ENCODE data around the gene STEAP2.
"Not testable (repeated sequence)": the region's sequence is repeated elsewhere in the genome, so short reads cannot be mapped to it uniquely, and the experiment has no call there.

Gene STEAP2

DNA sequence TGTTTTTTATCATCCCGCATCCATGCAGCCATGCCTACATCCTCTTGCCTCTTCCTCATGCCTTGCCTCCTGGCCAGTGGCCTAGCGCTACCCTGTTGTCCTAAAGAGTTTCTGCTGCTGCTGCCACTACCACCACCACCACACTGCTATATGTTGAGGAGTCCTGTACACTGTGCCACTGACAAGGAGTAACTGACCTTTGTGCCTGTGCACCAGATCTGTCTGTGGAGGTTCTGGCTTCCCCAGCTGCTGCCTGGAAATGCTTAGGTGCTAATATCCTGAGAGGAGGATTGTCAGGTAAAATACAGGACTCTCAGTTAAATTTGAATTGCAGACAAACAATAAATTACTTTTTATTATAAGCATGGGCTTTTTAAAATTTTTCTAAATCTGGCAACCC lies 26.5 kb downstream of the STEAP2 start:
- no peak for DNase-seq (ENCODE audit: low read depth)

DNA sequence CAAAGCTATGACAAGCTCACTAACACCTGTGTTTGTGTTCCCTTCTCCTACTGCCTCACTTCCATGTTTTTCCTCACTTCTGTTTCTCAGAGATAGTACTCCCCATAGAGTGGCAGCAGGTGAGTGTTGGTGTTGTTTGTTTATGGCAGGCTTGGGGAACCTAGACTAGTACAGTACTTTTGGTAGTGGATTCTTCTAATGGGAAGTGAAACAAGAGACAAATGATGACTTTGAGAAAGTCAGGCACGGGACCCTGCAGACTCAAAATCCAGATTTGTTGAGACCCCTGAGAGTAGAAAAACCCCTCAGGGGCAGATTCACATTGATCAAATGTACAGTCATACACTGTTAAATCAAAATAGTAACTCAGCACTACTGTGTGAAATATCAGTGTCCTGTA lies 27.0 kb downstream of the STEAP2 start:
- DNase-seq (ENCODE audit: low read depth): no peak

DNA sequence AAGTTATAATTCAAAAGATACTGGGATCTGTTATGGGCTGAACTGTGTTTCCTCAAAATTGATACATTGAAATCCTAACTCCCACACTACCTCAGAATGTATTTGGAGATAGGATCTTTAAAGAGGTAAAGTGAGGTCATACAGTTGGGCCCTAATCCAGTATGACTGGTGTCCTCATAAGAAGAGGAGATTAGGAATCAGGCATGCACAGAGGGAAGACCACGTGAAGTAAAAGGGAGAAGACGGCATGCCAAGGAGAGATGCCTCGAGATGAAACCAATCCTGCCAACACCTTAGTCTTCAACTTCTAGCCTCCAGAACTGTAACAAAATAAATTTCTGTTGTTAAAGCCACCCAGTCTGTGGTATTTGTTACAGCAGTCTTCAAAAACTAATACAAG lies 27.5 kb downstream of the STEAP2 start:
- no peak for DNase-seq (ENCODE audit: low read depth)

DNA sequence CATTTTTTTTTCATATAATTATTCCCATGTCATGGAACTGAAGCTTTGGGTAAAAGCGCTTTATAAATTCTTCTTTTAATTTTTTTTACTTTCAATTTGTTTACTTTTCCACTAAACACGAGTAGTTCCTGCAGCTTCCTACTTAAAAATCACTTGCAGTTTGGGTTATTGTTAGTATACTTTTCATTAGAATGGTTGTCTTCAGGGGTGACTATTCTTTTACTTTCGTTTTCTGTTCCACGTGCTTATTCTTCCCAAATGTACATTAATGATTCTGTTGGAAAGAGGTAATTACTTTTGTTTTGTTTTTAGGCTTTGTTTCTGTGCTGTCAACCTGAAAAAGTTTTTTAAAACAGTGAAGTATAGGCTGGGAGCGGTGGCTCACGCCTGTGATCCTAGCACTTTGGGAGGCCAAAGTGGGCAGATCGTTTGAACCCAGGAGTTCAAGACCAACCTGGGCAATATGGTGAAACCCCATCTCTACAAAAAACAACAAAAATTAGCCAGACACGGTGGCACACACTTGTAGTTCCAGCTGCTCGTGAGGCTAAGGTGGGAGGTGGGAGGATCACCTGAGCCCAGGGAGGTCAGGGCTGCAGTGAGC lies 28.2 kb downstream of the STEAP2 start:
- DNase-seq (ENCODE audit: low read depth): no peak

DNA sequence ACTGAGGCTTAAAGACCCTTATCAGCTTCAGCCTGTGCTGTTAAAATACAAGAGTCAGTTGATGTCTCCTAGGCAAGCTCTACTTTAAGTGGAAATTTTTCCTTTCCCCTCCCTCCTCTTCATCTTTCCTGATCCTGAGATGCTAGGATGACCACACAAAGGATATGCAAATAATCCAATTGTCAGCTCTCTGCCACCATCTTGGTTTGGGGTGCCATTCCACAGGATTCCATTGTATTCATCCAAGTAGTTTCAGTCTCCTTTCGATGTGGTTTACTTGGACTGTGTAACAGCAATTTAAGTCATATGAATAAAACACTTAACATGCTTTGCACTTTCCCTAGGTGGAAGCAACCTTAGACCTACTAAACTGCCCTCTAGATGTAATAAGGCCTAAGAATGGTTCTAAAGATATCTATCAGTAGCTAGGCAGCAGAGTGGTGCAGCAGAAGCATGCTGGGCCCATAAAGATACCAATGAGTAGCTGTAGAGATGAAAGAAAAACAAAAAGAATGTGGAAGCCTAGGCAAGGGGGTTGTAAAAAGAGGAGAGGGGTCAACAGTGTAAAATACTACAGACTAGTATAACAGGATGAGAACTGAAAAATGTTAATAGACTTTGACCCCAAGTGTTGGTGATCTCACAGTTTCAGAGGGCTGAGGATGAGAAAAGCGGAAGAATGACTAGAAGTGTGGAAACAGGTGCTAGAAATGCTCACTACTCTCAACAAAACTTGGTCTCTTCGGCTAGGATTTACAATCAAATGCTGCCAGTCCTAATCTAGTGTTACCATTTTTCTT lies 31.0 kb downstream of the STEAP2 start:
- no peak for DNase-seq (ENCODE audit: low read depth)

DNA sequence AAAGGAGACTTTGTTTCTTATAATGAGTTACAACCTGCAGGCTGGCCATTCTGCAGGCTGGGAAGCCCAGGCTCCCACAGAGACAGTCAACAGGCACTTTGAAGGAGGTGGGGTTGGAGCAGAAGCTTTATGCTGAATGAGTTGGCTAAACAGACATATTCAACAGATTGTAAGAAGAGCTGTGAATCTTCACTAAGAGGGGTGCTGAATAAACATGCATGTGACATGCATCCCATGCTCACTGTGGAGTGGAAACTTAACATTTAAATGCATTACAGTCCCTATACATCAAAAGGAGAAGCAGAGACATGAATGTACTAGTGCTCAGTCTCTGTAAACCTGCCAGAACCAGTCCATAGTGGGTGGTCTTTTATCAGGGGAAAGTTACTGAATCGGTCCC lies 32.0 kb downstream of the STEAP2 start:
- no peak for DNase-seq (ENCODE audit: low read depth)

DNA sequence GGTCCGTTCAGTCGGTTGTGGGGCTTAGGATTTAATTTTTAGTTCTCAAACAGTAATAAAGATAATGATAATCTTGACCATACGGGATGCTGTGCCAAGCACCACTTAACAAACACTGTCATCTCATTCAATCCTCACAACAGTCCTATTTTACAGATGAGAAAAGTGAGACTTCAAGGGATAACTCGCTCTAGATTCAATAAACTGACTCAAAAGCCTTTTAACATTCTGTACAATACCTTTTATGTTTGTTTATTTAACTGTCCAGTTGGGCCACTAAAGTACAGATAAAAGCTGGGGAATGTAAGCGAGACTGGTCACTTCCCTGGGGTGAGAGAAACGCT lies 33.0 kb downstream of the STEAP2 start:
- no peak for DNase-seq (ENCODE audit: low read depth)

DNA sequence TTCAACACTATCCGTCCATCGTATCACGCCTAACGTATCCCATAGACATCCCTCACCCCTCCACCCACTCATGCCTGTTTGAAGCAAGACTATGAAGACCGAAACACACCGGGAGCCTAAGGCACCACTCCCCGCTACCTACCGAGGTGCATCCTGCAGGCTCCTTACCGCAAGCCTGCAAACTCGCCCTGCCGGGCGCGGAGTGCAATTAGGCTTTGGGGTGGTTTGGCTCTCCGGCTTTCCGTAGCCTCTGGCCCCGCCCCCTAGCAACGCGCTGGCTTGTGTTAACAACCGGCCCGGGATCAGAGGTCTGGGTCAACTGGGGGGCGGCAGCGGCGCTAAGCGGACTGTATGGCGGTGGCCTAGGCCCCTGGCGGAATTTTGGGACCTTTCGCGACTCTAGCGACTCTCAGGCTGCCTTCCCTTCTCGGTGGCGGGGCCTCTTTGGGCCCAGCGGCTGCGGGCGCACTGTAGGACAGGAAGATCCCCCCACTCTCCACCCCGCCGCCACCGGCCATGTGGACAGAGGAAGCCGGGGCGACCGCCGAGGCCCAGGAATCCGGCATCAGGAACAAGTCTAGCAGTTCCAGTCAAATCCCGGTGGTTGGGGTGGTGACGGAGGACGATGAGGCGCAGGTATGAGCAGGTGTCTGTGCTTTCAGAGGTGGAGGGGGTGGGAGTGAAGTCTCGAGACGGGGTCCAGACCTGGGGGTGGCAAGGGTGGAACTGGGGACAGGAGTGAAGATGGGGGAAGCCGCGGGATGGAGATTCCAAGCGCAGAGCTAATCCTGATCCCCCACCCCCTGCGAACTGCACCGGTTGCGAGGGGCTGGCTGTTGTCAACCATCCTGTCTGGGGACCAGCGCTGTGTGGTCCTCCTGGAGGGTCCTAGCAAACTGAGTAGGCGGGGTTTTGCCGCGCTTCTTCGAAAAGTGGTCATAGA lies 33.6 kb downstream of the STEAP2 start, which contains the start of gene CFAP69:
CFAP69 (plus strand) TSS at position 266 of the 943 bp plus-strand sequence; CDS start at position 517, 251 bp downstream.
- DNase-seq (ENCODE audit: low read depth): peak; percentile 59

DNA sequence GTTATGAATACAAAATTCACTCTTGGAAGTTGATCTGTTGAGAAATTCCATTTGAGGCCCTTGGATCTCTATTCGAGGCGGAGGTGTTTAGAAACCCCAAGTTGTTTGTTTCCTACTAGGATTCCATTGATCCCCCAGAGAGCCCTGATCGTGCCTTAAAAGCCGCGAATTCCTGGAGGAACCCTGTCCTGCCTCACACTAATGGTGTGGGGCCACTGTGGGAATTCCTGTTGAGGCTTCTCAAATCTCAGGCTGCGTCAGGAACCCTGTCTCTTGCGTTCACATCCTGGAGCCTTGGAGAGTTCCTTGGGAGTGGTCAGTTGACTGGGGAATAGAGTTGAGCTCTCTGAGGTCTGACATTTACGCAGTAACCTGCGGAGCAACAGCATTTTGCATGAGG lies 34.6 kb downstream of the STEAP2 start:
- DNase-seq (ENCODE audit: low read depth): no peak

DNA sequence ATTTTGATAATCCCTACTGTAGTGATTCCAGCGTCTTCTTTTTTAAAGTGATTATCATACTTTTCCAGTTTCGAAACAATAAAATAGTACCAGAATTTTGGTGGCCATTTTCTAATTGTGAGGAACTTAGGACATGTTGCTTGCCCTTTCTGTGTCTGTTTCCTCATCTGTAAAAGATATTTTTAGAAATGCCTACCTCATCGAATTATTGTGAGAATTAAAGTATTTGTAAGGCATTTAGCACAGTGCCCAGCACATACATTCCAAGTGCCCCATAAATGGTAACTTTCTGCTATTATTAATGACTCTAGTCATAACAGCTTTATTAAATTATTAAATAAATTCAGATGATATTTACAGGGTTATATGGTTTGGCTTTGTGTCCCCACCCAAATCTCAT lies 37.2 kb downstream of the STEAP2 start:
- no peak for DNase-seq (ENCODE audit: low read depth)

DNA sequence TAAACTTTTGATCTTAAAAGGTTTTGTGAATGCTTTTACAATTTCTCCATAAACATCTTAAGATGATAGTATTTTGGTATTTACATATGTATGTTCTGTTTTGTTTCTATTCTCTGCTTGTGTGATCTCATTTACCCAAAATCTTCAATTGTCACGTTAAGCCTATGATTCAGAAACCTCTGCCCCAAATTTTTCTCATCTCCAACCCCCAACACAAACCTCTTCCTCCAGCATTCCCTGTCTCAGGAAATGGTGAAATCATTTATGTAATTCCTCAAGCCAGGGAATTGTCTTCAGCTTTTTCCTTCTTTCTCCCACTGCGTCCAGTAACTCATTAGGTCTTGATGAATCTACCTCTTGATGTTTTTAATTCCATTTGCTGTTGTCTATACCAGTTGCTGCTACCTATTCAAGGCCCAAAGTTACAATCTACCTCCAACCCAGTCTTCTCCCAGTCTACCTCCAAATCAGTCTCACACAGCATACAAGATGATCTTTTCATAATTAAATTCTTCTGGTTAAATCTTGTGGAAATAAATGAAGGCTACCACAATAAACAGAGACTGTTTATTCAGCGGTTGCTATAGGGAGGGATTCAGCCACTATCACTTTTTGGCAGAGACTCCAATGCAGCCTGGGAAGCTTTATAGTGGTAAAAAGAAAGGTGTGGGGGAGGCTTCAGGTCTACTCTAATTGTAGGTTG lies 39.2 kb downstream of the STEAP2 start:
- no peak for DNase-seq (ENCODE audit: low read depth)

DNA sequence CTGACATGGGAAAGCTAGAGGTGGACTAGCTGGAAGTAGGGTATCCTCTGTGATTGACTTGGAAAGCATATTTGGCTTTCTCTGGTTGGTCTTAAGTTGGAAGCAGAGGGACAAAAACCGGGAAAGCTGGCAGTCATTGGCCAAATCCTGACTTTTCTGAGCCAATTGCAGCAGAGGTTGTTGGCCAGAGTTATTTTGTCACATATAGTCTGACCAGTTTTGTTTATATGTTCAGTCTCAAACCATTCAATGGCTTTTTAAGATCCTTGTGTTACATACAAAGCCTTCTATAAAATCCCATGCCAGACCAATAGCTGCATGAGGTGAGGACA lies 39.7 kb downstream of the STEAP2 start:
- no peak for DNase-seq (ENCODE audit: low read depth)

DNA sequence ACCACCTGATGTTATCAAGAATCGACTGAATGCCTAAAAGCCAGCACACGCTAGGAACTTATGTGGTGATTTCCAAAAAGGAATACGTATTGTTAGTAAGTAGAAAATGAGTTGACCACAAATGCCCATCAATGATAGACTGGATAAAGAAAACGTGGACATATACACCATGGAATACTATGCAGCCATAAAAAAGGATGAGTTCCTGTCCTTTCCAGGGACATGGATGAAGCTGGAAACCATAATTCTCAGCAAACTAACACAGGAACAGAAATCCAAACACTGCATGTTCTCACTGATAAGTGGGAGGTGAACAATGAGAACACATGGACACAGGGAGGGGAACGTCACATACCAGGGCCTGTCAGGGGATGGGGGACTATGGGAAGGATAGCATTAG lies 44.5 kb downstream of the STEAP2 start:
- DNase-seq (ENCODE audit: low read depth): not testable (repeated sequence)

DNA sequence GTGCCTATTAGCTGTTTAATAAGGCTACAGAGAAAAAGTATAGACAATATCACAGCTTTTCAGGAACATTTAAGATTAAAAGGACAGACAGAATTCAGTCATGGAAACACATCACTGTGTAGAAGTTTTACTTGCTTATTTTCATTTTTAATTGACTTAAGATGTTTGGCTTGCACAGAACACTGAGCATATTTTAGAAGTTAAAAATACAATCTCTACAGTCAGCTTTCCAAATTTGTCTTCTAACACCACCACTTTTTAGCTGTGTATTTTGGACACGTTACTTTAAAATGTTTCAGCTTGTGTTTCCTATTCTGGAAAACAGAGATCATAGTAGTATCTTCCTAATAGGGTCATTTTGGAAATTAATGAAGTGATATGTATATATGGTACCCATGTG lies 45.2 kb downstream of the STEAP2 start:
- no peak for DNase-seq (ENCODE audit: low read depth)

DNA sequence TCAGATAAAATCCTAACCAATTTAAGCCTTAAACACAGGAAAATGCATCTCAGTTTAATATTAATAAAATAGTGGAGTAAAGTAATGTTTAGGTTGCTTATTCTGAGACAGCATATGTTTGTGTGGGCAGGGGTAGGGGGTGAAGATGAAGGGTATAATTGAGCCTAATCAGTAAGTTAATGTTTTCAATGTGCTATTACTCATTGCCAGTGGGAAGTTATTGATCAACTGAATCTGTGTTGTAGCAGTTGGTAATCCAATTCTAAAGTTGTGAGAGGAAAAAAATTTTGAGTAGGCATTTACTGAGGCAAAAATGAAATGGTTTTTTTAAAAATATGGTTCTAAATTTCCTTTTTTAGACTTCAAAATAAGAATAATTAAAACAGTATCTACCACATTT lies 49.9 kb downstream of the STEAP2 start:
- no peak for DNase-seq (ENCODE audit: low read depth)

DNA sequence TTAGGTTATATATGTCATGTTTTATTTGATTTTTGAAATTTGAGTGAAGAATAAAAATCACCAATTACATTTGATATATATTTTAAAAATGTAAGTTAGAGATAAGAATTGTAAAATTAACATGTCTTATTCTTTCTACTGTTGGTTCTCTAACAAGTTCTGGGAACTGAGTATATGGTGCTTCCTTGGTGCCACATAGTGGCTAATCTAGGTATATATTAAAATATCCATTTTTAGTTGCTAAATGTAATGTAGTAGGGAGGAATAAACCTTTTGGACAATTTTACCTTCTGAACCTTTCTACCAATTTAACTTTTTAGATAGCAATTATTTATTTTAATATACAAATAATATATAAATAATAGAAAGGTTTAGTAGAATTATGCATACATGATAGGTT lies 50.9 kb downstream of the STEAP2 start:
- DNase-seq (ENCODE audit: low read depth): no peak

DNA sequence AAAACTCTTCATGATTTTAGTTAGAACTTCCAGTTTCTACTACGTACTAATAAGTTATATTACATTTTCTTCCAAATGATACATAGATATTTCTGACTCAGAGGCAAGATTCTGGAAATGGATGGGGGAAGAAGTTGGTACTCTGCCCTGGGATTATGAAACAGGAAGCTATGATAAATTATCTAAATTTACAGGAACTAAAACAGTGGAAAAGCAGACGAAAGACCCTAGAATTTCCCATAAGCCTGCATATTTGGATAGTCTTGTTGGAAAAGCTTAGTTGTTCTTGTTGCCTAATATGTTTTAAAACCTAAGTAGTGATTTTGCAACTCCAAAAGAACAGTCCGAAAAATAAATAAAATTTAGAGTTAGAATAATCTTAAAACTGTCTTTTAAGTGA lies 55.3 kb downstream of the STEAP2 start:
- no peak for DNase-seq (ENCODE audit: low read depth)

DNA sequence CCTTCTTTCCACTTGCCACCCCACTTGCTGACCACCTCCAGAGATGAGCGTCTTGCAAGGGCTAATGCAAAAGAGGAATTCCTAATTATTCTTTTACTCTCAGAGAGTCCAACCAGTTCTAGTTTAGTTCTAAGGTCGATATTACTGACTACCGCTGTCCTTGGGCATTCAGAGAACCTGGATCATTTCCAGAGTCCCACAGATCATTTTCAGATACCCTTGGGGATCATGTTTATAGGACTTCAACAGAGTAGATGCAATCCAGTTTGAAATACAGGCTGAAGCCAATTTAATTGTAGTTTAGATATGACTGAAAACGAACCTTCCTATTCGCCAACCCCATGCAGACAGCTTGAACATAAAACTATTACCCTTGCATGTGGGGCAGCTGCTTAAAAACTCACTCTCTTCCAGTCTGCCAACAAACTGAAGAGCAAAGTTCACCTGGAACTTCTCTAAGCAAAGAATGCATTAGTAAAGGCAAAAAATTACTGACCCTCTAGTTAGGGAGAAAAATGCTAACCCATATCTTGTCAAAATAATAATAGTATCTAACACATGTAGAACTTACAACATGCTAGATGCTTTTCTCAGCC lies 55.8 kb downstream of the STEAP2 start:
- no peak for DNase-seq (ENCODE audit: low read depth)

DNA sequence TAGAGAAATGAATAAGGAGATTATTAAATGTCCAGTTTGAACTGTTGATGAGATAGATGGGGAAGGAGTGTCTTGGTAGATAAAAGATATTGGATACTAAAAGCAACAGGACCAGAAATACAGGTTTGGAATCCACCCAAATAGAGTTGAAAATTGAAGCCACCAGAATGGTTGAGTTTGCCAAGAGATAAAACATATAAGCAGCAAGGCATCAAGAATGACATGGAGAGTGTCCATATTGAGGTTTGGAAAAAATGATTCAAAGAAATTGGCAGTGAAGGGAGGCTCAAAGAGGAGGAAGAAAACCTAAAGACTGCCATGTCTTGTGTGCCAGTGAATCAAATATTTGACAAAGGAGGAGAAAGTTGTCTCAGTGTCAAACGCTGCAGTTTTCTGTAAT lies 57.6 kb downstream of the STEAP2 start:
- DNase-seq (ENCODE audit: low read depth): no peak

DNA sequence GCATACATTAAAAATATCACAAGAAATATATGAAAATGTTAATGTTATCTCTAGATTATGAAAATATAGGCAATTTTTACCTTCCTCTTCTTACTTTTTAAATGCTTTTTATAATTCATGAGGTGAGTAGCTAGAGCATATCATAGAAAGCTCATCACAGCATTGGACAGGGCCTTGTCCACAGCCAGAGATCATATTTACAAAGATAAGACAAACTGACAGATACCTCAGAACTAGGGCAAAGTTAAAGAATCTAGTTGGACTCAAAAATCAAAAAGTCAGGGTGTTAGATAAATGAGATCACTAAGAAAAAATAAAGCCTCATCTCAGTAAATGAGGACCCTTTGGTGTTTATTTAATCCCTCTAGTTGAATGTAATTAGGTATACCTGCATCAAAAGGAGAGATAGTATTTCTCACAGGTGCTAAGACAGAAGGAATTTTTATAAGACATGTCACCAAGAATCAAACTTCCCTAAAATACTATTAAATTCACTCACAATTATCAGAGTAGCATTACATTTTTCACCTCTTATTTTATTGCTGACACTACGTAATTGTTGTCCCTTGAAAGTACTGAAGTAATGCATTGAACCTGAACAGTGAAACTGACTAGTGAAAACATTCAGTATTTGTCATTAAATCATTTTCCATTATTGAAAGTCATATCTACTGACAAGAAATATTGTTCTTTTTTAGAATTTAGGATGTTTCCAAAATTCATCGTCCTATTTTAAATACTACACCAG lies 59.1 kb downstream of the STEAP2 start:
- DNase-seq (ENCODE audit: low read depth): no peak

DNA sequence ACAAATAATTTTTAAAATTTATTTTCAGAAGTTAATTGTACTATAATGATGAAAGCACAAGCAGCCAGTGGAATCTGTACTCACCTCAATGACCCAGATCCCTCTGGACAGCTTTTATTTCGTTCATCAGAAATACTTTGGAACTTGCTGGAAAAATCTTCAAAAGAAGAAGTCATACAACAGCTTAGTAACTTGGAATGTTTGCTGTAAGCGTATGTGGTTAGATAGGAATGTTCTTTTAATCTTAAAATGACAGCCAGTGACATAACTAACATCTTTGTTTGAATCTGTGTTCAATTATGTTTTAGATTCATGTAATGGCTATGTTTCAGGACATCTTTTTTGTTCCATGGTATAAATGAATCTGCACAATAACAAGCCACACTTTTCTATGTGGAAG lies 60.2 kb downstream of the STEAP2 start:
- no peak for DNase-seq (ENCODE audit: low read depth)
